SK-N-SH treated with all-trans-retinoic acid at 6 μM for 48 hours (cell line): ENCODE measurements around the gene FGF21.

Source experiments
- CREB5 ChIP-seq: fragments of 250-450 bp; sonication (Bioruptor Pico); IDR thresholded peaks from 2 replicates; pipeline ENCODE4 v1.5.1; 2020; ENCODE audit warnings: low read depth, mild to moderate bottlenecking, moderate library complexity
- PATZ1 ChIP-seq: fragments of 250-450 bp; sonication (Bioruptor Pico); IDR thresholded peaks from 2 replicates; pipeline ENCODE4 v1.8.0; 2020; ENCODE audit warnings: mild to moderate bottlenecking, moderate library complexity, borderline replicate concordance
- RARB ChIP-seq: fragments of 250-450 bp; sonication (Bioruptor Pico); IDR thresholded peaks from 2 replicates; pipeline ENCODE4 v1.8.0; 2021; ENCODE audit warnings: mild to moderate bottlenecking, moderate library complexity

GRCh38 chr19:48749571-48750198 lies 5.6 kb upstream of the FGF21 start:
- TF ChIP-seq CREB5 (CRISPR knock-in tag) (no peak), PATZ1 (CRISPR knock-in tag) (no peak), RARB (CRISPR knock-in tag) (no peak)
